NCI-H345 treated with DMSO at 0.1 percent for 48 hours (cell line): ENCODE data around the gene IRF9.
"Not testable (repeated sequence)": the region's sequence is repeated elsewhere in the genome, so short reads cannot be mapped to it uniquely, and the experiment has no call there.

Experiments
- DNase-seq: peaks from one replicate; lab custom pipeline; 2025; ENCODE audit not compliant: unreplicated experiment; lab: John Stamatoyannopoulos, UW

The IRF9 gene

DNA sequence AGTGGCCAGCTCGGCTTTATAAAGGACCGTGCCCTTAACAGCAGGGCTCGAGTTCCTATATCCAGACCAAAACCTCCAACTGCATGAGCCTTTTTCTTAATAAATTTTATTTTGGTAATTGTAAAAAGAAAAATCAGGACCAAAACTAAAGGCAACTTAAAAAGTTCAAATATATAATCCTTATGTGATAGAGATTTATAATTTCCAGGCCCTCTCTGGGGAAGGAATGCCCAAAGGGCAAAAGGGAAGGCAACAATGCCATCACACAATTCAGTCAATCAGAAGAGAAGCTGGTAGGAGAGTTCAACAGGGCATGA, 28.0 kb downstream of the IRF9 start:
- no peak for DNase-seq

DNA sequence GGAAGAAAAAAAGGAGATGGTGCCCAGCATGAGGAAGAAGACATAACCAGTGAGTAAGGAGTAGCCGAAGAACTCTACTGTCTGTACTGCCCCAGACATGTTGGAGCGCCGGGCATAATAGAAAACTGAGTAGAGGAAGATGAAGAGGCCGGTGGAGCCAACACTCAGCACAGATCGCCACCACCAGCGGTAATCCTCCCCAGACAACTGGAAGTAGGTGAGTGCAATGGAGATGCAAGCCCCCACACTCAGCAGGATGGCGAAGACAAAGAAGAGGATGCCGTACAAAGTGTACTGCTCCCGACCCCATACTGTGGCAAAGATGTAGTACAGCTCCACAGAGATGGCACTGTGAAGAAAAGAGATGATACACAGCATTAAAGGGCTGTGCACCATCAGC, 28.4 kb downstream of the IRF9 start:
- DNase-seq: no peak

DNA sequence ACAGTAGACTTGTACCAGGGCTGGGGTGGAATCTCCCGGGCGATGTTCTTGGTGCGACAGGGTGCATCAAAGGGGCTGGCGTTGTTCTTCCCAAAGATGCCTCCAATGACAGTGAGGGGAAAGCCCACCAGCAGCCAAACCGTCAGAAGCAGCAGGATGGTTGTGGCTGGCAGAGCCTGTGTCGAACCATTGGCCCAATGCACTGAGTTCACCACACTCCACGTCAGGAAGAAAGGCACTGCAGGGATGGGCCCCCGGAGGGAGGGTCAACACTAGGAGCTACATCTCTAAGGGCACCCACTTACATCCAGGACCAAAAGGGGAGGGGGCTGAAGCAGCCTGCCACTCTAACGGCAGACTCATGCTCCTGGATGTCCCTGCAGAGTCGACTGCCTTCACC, 29.4 kb downstream of the IRF9 start:
- DNase-seq: no peak

DNA sequence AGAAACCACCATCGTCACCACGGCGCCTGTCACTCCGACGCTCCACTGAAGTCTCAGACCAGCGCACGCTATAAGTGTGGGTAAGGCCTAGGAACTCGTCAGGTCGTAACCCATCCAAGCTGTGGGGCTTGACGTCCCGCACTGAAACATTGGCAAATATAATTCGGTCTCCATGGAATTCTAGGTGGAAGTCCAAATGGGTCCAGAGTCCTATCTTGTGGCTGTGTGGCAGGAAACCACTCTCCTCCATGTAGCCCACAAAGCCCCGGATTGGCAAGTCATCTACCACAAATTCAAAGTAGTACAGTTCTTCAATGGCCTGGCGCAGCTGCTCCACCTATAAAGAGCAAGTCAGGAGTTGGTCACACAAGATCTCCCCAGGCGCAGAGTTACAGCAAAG, 31.9 kb downstream of the IRF9 start:
- DNase-seq: no peak

DNA sequence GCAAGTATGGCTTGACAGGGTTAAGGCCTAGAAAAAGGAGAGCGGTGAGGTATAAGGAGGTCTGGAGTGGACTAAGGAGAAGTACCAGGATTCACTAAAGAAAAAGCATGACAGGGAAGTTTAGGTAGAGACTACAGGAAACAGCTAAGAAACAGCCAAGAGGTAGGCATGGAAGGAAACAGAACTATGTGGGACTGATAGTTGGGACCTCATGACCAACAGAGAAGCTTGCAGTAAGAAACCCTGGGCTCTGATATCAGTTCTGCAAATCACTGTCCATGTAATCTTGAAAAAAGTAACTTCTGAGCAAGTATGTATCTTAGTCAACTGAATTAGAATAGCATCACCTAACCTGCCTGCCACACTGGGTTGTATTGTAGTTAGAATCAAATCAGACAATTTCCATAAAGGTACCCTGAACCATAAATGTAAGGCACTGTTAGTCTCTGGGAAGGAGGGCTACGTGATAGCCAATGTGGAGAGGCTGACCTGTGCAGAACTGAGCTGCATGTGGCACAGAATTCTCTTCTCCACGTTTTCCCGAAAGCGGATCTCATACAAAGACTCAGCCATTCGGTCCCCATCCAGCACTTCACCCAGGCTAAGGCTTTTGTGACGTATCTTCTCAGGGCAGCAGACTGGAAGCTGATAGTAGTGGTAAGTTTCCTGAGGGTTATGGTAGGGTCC, 33.3 kb downstream of the IRF9 start:
- no peak for DNase-seq

DNA sequence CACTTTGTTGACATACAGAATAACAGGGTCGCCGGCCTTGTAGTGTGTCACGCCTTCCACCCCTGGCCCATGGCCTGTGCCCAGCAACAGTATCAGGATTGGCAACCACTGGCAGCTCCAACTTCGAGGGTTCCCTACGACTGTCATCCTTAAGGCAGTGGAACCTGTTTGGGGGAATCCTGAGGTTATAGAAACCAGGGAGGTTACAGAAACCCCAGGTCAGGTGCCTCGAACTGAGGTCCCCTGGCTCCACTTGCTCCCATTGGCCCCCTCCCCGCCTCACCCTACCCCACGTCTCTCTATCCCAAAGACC, 33.8 kb downstream of the IRF9 start:
- DNase-seq: no peak

DNA sequence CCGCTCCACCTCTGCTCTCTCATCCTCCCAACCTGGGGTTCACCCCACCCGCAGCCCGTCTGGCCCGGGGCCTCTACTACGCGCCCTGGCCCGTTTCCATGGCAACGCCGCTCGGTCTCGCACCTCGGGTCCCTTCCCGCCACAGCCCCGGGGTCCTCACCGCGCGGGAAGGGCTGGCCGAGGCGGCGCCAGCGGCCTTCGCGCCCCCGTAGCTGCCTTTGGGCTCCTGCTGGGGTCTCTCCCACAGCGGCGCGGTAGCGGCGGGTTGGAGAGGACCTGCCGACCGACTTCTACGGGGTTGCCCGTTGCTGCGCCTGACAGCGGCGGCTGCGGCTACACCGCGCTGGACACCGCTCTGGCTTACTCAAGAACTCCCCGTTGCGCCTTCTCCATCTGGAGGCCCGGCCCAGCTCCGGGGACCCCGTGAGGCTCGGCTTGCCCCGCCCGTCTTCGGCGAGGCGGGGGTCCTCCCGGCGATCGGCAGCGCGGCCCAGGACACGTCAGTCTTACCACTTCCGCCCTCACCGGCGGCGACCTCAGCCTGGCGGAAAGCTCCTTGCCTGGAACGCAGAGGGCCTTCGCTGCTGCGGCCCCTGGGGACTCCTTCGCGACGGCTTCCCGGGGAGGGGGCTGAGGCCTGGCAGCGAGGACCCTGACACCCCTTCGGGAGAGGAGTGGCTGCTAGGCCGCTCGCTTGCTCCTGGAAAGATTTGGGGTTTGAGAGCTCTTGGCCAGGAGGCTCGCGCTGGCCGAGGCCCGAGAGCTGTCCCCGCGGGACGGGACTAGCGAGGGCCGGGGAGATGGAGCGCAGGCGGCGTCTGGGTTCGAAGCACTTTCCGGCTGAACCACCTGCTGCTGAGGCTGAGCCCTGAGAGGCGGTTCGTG, 34.4 kb downstream of the IRF9 start, which contains the start of gene TM9SF1:
TM9SF1 (minus strand) TSS at position 256 of the 885 bp plus-strand sequence. CDS start 422 bp downstream, outside the sequence.
- DNase-seq: peak; percentile 63

DNA sequence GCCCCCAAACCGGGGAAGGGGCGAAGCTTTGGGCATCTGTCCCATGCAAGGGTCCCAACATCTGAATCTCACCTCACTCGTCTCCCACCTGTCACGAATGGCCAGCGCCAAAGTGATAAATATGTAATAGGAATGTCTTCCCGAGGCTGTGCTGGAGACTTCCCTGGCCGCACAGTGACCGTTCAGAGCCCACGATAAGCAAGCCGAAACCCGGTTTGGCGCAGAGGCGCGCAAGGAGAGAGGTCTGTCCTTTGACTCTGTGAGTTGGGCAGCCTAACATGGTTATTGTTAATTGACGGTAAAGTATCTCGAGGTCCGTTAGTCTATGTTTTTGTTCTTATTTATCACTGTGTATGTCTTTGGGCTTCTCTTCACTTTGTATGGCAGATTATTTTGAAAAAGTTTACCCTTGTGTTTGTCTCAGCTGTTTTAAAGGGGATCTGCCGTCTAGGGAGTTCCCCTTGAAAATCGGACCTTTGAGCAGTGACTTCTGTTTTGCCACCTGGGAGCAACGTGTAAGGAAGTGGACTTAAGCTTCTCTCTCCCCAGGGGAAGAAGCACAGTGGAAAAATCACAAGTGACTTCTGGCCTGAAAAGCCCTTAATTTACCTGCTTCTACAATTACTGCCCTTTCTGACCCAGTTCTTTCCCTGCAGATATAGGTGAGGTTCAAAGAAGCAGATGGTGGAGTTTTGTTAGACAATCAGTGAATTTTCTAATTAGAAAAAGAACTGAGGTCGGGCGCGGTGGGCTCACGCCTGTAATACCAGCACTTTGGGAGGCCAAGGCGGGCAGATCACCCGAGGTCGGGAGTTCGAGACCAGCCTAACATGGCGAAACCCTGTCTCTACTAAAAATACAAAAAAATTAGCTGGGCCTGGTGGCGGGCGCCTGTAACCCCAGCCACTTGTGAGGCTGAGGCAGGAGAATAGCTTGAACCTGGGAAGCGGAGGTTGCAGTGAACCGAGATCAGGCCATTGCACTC, 35.3 kb downstream of the IRF9 start:
- DNase-seq: no peak

DNA sequence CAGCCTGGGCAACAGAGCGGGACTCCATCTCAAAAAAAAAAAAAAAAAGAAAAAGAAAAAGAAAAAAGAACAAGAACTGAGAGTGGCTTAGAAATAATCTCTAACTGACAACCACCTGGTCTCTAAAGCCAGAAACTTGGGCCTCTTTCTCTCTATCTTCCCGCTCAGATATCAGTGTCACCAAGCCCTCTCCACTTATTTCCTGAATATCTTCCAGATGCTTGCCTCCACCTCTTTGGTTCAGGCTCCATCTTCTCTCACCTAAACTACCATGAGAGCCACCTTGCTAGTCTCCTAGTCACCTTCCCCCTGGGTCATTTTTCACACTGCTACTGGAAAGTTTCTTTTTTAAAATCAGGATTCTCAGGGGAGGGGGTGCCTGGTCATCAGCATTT, 36.0 kb downstream of the IRF9 start:
- DNase-seq: no peak

DNA sequence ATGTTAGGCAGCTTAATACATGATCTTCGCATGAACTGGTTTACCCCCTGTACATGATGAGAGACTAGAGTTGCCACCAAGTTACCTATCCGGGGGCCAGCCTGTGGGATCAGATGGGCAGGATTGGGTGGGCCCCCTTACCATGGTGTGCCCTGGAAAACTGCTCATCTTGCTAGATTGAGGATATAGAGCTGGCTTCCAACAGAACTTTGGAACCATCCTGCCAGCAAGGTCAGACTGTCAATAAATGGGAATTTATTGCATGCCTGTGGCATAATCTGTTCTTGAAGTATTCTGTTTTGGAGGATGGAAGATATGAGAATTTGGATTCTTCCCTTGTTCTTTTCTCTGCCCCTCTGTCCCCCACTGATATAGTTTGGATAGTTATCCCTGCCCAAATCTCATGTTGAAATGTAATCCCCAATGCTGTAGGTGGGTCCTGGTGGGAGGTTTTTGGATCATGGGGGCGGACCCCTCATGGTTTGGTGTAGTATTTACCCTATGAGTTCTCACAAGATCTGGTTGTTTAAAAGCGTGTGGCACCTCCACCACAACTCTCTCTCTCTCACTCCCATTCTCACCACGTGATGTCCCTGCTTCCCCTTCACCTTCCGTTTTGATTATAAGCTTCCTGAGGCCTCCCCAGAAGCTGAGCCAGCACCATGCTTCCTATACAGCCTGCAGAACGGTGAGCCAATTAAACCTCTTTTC, 37.9 kb downstream of the IRF9 start:
- no peak for DNase-seq

DNA sequence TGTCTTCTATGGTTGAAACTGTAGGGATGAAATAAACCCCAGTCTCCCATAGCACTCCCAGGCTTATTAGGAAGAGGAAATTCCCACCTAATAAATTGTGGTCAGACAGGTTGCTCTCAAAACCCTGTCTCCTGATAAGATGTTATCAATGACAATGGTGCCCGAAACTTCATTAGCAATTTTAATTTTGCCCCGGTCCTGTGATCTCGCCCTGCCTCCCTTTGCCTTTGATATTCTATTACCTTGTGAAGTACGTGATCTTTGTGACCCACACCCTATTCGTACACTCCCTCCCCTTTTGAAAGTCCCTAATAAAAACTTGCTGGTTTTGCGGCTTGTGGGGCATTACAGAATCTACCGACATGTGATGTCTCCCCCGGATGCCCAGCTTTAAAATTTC, 41.5 kb downstream of the IRF9 start:
- not testable (repeated sequence) for DNase-seq

DNA sequence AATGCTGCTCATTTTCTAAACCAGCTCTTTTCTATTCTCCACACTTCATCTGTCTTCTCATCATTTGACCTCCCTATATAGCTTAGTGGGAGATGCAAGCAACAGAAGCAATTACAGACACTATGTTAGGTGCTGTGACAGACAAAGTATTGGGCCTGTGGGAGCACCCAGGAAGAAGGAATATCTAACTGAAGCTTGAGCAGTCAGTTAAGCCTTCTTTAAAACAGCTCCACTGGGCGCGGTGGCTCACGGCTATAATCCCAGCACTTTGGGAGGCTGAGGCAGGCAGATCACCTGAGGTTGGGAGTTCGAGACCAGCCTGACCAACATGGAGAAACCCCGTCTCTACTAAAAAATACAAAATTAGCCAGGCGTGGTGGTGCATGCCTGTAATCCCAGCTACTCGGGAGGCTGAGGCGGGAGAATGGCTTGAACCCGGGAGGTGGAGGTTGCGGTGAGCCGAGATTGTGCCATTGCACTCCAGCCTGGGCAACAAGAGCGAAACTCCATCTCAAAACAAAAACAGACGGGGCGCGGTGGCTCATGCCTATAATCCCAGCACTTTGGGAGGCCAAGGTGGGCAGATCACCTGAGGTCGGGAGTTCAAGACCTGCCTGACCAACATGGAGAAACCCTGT, 42.3 kb downstream of the IRF9 start:
- not testable (repeated sequence) for DNase-seq

DNA sequence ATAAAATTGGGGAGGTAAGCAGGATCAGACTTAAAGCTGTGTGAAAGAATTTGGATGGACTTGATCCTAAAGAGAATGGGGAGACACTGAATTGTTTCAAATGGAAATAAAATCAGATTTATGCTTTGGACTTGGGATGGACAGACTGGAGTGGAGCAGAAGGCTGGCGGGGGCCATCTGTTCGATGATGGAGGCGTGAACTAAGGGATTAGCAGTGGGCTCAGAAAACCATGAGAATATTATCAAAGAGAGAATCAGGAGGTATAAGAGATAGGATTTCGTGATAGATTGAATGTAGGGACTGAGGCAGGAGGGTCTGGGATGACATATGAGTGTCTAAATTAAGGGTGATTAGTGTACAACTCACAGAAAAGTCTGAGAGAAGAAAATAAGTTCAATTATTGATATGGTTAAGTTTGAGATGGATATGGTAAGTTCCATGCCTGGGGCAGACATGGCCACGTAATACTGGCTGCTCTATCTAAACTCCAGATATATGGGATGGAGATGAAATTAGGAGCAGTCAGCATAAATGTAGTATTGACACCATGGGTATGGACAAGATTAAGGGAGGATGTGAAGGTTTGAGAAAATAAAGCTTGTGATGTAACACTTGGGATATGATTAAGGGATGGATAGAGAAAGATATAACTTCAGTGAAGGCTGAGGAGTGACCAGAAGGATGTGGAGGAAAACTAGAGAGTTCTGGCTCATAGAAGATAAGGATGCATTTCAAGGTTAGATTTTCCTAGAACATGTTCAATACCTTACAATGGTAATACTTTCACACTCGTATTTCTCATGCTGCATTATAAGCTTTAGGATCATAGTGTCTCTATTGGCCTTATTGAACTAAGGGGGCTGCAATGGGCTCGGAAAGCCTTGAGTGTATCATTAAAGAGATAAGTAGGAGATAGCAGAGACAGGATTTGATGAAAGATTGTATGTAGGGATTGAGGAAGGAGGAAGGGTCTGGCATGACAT, 43.4 kb downstream of the IRF9 start:
- DNase-seq: no peak

DNA sequence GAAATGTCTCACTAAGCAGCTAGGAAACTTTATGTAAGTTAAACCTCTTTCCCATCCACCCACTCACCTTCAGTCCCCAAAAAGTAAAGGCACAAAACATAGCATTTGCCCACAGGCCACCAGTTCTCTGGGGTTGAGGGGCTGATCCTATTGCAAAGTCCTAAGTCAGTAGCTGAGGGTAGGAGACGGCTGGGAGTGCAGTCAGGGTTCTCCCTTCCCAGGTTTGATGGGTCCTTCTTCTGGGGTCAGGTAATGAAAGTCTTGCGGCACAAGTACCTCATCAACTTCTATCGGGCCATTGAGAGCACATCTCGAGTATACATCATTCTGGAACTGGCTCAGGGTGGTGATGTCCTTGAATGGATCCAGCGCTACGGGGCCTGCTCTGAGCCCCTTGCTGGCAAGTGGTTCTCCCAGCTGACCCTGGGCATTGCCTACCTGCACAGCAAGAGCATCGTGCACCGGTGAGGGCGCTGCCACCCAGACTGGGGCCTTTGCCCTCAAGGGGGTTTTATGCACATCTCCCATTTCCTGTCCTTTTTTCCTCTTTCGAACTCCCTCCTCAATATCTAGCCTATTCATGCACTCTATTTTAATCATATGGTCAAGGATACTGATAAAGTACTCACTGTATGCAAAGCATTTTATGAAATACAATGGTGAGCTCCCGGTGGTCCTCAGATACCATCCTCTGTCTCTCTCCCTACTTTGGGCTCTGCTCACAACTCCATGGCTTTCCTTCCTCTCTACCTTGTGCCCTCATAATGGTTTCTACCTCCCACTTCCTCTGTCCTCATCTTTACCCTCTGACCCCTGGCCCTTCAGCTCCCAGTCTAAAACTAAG, 45.4 kb downstream of the IRF9 start:
- no peak for DNase-seq

DNA sequence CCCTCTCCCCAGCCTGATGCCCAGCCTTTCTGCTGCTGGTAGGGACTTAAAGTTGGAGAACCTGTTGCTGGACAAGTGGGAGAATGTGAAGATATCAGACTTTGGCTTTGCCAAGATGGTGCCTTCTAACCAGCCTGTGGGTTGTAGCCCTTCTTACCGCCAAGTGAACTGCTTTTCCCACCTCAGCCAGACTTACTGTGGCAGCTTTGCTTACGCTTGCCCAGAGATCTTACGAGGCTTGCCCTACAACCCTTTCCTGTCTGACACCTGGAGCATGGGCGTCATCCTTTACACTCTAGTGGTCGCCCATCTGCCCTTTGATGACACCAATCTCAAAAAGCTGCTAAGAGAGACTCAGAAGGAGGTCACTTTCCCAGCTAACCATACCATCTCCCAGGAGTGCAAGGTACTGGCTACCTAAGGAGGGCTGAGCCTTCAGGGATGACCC, 46.1 kb downstream of the IRF9 start:
- no peak for DNase-seq

DNA sequence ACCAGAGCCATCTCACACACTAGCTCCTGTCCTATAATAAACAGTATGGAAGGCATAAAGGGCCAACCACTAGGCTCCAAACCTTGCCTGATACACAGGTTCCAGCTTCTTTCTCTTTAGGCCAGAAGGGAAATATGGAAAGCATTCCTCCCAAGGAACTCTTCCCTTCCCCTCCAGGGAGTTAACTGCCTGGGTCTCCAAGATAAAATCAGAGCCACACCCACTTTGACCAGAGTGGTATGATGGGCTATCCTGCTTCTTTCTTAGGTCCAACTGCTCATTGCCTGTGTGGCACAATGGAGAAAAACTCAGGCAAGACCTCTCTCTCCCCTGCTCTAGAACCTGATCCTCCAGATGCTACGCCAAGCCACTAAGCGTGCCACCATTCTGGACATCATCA, 46.6 kb downstream of the IRF9 start:
- DNase-seq: no peak

DNA sequence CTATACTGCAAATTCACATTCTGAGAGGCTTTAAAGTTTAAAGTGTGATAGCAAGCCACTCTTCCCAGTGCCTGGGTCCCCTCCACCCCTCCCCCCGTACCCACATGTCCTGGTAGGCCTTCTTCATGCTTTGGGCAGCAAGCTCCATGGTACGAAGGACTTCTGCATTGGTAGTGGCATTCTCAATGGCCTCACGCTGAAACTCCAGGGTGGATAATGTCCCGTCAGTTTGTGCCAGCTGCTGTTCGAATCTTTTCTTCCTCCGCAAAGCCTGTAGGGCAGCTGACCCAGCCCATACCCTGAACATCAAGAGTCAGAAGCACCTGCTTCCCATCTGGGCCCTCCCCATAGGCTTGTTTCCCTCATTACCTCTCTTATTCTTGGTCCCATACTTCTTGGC, 50.2 kb downstream of the IRF9 start:
- DNase-seq: no peak
